AG04450 (cell line): ENCODE data around the gene SLC35D2. TPM values are rescaled to one million over a fixed set of nuclear protein-coding genes. Genes with fewer than 3 reads are reported as not detected.

Source experiments
- CTCF ChIA-PET: fragments of 300-600, 350-600 bp; formaldehyde crosslinking; extraction: SDS; loops from one replicate; lab custom pipeline; 2022; ENCODE audit warnings: antibody characterized with exemption, inconsistent platforms; lab: Charles Lee
- POLR2A ChIA-PET: fragments of 350-600 bp; formaldehyde crosslinking; extraction: SDS; loops from one replicate; lab custom pipeline; 2021; ENCODE audit warnings: antibody characterized with exemption, inconsistent platforms; lab: Yijun Ruan, JAX
- DNase-seq: peaks from one replicate; pipeline ENCODE4 v3.0.0-alpha.2; 2011; ENCODE audit warnings: low read depth, low spot score
- H3K27ac ChIP-seq: one replicate; pipeline ENCODE4 v1.5.1; 2012; ENCODE audit warnings: low read depth, low read length, control low read depth
- H3K27me3 ChIP-seq: one replicate; pipeline ENCODE4 v1.6.0; 2012; ENCODE audit warnings: low read length; ENCODE audit not compliant: control insufficient read depth, insufficient read depth
- H3K4me3 ChIP-seq: 2 replicates; pipeline ENCODE4 v1.5.1; 2011; ENCODE audit warnings: mild to moderate bottlenecking, low read depth, low read length, control low read depth
- H3K9me3 ChIP-seq: 2 replicates; pipeline ENCODE4 v1.5.1; 2012; ENCODE audit warnings: low read length; ENCODE audit not compliant: control insufficient read depth, insufficient read depth
- CTCF ChIP-seq: IDR thresholded peaks from 2 replicates; pipeline ENCODE4 v1.5.1; 2011; ENCODE audit warnings: low read depth, low read length, control low read depth, inconsistent platforms
- polyA plus RNA-seq: library from polyadenylated mRNA; depleted of rRNA; stranded (reverse); fragments of >200 nt; gene quantifications from 2 replicates; pipeline ENCODE4 v1.2.3, GENCODE V29; 2011; rRNA removed

The SLC35D2 gene
- polyA plus RNA-seq, 1 experiment: 24.1 TPM

GRCh38 chr9:96289392-96289791 is 94.1 kb downstream of the SLC35D2 start:
- ChIA-PET POLR2A (no interaction called here), CTCF (no interaction called here)
- DNase-seq: no peak
- Histone ChIP-seq H3K9me3 (no peaks in the 10 kb centered on the region; the same call in 1 of the 2 replicates), H3K27ac (no peak overlapping the region), H3K4me3 (no peak overlapping the region), H3K27me3 (no peaks in the 10 kb centered on the region)
- no peak for TF ChIP-seq CTCF

GRCh38 chr9:96281641-96282040 is 101.9 kb downstream of the SLC35D2 start:
- H3K27me3 ChIP-seq: peaks cover 2% of the 10 kb centered on the region
- CTCF ChIA-PET: no interaction called here
- no peak overlapping the region for H3K4me3 ChIP-seq
- no peak for TF ChIP-seq CTCF
- H3K27ac ChIP-seq: no peak overlapping the region
- DNase-seq: no peak
- H3K9me3 ChIP-seq: no peaks in the 10 kb centered on the region
- POLR2A ChIA-PET: no interaction called here

DNA sequence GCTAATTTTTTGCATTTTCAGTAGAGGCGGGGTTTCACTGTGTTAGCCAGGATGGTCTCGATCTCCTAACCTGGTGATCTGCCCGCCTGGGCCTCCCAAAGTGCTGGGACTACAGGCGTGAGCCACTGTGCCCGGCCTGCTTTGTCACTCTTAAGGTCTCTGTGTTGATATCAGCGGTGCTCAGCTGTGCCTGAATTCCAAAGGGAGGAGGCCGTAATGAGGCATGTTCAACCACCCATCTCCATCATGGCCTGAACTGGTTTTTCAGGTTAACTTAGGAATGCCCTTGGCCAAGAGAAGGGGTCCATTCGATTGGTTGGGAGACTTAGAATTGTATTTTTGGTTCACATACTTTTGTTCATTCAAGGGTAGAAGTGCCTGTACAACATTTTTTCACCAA is 103.6 kb downstream of the SLC35D2 start:
- H3K27me3 ChIP-seq: peaks cover 2% of the 10 kb centered on the region
- H3K4me3 ChIP-seq: no peak overlapping the region
- POLR2A ChIA-PET: no interaction called here
- DNase-seq: no peak
- CTCF ChIA-PET: no interaction called here
- H3K27ac ChIP-seq: no peak overlapping the region
- no peaks in the 10 kb centered on the region for H3K9me3 ChIP-seq
- TF ChIP-seq CTCF: no peak

GRCh38 chr9:96274939-96275338 is 108.6 kb downstream of the SLC35D2 start:
- CTCF ChIA-PET: no interaction called here
- Histone ChIP-seq H3K4me3 (no peak overlapping the region), H3K27ac (no peak overlapping the region), H3K27me3 (peaks cover 3% of the 10 kb centered on the region), H3K9me3 (peaks cover 8% of the 10 kb centered on the region)
- POLR2A ChIA-PET: no interaction called here
- DNase-seq: no peak
- no peak for TF ChIP-seq CTCF

Other genes with a start within 250 kb of the SLC35D2 start
- 0.12 TPM in 1 of 2 replicates, not detected in the other for gene HSD17B3, start 81.5 kb downstream of the SLC35D2 start, polyA plus RNA-seq
- gene ZNF367, start 34.7 kb upstream of the SLC35D2 start, polyA plus RNA-seq: 0.36 and 0.60 TPM in 2 replicates
- gene HABP4, start 66.5 kb upstream of the SLC35D2 start, polyA plus RNA-seq: 8.9 and 10.8 TPM in 2 replicates
- gene CDC14B, start 236.1 kb upstream of the SLC35D2 start, polyA plus RNA-seq: 17.1 and 19.1 TPM in 2 replicates